ENCODE measurements around the gene TLL1.

TLL1 gene

GRCh38 chr4:165982934-165983333, 109.9 kb downstream of the TLL1 start:
- DNase-seq: no peak

GRCh38 chr4:165986956-165987698, 114.1 kb downstream of the TLL1 start:
- DNase-seq: no peak

GRCh38 chr4:165991325-165992180, 118.5 kb downstream of the TLL1 start:
- DNase-seq: no peak

DNA sequence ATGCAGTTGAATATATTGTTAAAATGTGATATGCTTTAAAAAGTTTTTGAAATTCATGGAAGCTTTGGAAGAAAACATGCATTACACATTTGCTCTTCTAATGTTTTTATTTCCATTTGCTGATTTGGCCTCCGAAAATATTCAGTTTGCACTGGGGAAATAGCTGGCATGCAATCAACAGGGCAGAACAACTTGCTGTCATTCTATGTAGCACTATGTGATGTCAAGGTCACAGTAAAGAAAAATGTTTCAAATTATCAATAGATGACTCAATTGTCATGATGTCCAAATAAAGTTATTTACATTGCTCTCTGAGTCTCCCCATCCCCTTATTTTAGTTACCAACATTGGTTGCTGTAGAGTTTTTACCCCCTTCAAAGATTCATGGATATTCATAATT, 119.2 kb downstream of the TLL1 start:
- DNase-seq: no peak

GRCh38 chr4:165994701-165995100, 121.7 kb downstream of the TLL1 start:
- no peak for DNase-seq

DNA sequence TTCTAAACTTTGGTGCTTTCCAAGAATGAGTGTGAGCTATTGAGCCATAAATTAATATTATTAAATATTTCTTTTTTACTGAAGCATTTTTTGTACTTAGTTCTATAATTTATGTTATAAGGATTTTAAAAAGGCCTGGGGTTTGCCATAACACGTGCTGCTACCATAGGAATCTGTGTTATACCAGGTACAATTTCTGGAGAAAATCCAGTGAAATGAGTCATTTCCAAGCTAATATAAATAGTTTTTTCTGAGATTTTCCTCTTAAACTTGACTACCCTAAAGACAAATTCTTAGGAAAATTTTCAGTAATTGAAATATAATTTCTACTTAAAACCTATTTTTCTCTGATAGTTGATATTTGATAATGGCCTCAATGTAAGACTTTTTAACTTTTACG, 130.8 kb downstream of the TLL1 start:
- DNase-seq: no peak

DNA sequence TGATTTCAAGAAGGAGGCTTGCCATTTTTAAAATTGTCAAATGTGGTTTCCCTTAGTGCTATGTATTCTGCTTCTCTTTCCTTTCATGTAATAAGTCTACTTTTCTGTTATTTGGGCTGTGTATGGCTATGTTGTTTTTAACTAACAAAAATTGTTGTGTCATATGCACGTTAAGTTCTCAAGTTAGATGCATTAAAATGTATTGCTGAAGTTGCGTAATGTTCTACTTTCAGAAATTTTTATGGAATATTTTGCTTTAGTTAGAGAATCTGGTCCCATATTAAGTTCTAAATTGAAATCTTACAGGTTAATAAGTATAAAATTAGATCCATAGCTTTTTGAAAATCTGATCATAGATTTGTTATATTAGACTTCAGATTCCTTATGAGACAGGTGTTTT, 133.2 kb downstream of the TLL1 start:
- DNase-seq: no peak

DNA sequence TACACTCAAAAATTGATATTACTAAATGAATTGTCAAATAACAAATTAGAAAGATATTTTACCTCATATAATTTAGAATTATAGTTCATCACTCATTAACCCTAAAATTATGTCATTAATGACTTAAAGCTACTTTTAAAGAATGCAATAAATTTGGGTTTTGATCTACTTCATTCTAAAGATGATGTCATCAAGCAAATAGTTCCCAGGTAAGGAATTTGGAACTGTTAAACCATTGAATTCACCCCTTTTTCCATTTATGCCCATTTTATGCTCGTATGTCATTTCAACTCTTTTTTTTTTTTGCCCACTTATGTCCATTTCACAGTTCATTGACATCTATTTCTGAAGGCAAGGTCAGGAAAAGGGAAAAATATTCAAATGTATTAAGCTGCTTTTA, 135.5 kb downstream of the TLL1 start:
- no peak for DNase-seq

DNA sequence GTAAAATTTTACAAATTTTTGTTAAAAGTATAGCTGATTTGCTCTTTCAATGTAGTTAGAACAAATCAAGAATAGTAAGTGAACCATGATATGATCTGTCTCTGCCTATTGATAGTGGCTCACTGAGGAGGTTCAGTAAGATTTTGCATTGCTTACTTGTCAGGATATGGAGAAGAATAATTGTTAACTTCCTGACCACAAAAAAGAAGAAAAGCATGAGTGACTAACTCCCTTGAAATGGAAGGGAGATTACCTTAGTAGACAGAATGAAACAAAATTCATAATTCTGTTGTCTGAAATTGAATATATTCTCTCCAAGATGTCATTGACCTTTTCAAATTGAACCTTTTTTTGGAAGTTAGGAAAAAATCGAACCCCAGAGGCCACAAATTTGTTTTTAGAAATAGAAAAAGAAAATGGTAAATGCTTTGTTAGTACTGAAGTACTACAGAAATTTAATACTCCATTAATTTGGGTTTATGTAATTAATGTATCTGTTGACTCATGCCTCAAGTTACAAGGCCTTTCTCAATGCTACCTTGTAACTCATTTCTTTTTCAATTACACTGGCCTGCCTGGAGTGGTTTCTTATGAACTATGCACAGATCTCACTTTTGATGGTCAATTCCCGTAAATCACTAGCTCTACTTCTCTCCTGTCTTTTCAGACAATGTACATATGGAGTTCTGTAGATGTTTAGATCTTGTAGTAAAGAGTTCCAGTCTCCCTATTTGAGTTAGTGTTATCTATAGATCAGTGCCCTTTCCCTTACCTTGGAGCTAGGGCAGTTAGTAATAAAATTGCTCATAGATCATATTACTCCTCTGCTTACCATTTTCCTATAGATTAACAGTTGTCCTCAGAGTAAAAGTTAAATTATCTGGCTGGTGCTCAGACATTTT, 139.3 kb downstream of the TLL1 start:
- DNase-seq: no peak

DNA sequence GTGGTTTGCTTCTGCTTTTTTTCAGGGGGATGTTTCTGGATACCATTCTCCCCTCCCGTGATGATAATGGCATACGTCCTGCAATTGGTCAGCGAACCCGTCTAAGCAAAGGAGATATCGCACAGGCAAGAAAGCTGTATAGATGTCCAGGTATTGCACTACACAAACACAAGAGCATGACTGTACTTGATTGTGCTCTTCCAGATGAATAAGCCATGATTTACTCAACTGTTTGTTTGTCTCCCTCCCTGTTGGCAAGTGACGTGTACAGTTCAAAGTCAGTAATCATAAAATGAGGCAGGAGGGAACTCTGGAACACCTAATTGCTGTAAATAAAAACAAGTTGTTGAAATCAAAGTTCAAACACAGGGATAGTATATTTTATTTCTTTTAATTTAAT, 141.4 kb downstream of the TLL1 start:
- no peak for DNase-seq

- DNase-seq: no peak
Measured at GRCh38 chr4:166017804-166018203, 144.8 kb downstream of the TLL1 start.

DNA sequence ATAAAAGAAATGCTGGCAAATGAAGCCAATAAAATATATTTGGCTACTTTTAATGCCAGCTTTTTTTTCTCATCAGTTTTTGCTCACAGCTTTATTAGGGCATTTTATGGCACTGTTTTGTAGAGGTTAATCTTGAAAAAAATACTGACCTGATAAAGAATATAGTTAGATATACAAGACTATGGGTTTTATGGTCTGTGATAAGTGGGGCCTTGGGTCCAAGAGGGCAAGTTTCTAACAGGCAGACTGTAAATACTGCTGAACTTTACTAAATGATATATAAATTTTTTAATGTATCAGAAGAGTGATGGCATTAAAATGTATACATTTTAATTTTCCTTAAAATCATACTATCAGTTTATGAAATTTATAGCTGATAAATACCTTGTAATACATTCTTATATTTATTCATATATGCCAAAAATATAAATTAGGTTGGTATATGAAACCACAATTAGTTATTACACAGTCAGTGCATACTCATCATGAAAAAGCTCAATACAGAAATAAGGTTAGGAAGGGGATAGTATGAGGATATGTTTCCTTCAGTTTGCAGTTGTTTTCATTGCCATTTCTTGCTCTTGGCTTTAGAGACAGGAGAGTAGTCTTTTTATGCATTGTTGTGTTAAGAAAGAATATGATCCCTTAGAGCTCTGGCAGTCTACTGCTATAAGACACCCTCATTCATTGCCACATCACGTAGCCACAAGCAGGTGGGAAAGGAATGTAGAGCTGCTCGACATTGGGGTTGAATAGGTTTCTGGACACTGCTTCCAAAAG, 146.6 kb downstream of the TLL1 start:
- no peak for DNase-seq

DNA sequence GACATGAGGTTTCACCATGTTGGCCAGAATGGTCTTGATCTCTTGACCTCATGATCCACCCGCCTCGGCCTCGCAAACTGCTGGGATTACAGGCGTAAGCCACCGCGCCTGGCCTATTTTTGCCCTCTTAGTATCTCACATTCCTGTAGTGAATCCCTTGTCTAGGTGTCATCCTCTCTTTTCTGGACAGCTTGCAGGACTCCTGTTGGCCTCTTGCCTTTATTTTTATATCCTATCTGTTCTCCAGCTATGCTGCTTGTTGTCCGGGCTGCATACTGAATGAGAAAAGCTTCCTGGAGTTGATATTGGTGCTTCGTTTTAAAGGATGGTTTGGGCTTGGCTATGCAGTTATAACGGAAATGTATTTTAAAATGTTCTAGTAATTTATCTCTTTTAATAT, 148.6 kb downstream of the TLL1 start:
- DNase-seq: no peak

- DNase-seq: no peak
Measured at GRCh38 chr4:166034965-166035364, 161.9 kb downstream of the TLL1 start.

DNA sequence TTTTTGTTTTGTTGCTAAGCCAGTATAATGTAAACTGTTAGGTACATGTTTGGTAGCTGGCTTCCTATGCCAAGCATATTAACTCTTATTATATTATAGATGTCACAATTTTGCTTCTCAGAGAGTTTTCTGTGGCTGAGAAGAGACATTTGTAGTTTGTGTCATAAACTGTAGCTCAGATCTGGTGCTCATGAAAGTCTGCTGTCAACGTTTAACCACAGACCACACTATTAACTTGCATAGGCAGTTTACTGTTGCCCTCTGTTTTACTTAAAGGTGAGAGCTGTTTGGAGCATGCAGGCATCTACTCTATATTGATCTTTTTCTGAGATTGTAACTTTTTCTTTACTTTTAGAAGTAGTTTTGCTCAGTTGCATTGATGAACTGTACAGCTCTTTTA, 166.8 kb downstream of the TLL1 start:
- no peak for DNase-seq

- DNase-seq: no peak
Measured at GRCh38 chr4:166042510-166043055, 169.5 kb downstream of the TLL1 start.

GRCh38 chr4:166043801-166044200, 170.8 kb downstream of the TLL1 start:
- no peak for DNase-seq

- no peak for DNase-seq
Measured at GRCh38 chr4:166044871-166045270, 171.8 kb downstream of the TLL1 start.

GRCh38 chr4:166045457-166045856, 172.4 kb downstream of the TLL1 start:
- DNase-seq: peak; percentile 68

GRCh38 chr4:166049036-166049435, 176.0 kb downstream of the TLL1 start:
- no peak for DNase-seq

DNA sequence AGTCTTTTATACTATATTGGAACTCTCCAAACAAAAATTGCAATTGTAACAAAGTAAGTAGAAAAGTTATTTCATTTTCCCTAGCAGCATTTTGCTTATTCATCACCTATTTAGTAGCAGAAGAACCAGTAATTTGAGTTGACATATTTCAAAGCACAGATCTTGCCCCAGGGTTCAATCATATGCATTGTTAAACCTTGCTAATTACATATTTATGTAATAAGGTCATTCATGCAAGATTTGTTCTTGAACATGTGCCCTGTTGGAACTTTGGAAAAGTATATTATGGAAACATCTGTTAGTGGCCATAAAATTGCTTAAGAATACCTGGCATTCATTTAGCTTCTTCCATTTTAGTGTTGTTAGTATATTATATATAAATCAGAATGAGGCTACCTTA, 191.7 kb downstream of the TLL1 start:
- DNase-seq: no peak

GRCh38 chr4:166065324-166065723, 192.3 kb downstream of the TLL1 start:
- DNase-seq: no peak

Measured in CD4-positive, alpha-beta T cell treated with Interleukin-17A for 1 hour (primary cell).